HepG2 (cell line): Measurements from ENCODE around the gene TCFL5. TPM values are rescaled to one million over a fixed set of nuclear protein-coding genes. Genes with fewer than 3 reads are reported as not detected.

Experiments
- BRD4 ChIP-seq: sonication (generic); formaldehyde crosslinking; IDR thresholded peaks from 2 replicates; pipeline ENCODE4 v1.4.0; 2020; ENCODE audit warnings: missing genetic modification reagents
- GATAD1 ChIP-seq: IDR thresholded peaks from 2 replicates; pipeline ENCODE4 v1.6.1; 2016; ENCODE audit warnings: missing genetic modification reagents, missing compliant biosample characterization
- IKZF4 ChIP-seq: sonication (generic); formaldehyde crosslinking; IDR thresholded peaks from 2 replicates; pipeline ENCODE4 v1.5.1; 2020; ENCODE audit warnings: borderline replicate concordance, mild to moderate bottlenecking, low read depth, missing genetic modification reagents; ENCODE audit errors: not compliant biosample characterization
- KDM1A ChIP-seq: IDR thresholded peaks from 2 replicates; pipeline ENCODE4 v1.6.1; 2016; ENCODE audit warnings: missing compliant biosample characterization
- KDM5A ChIP-seq: fragments of 200-600 bp; sonication (generic); IDR thresholded peaks from 2 replicates; pipeline ENCODE4 v1.7.0; 2018; ENCODE audit warnings: antibody characterized with exemption, mild to moderate bottlenecking, low read length, borderline replicate concordance
- KLF11 ChIP-seq: IDR thresholded peaks from 2 replicates; pipeline ENCODE4 v1.6.1; 2016; ENCODE audit warnings: missing compliant biosample characterization
- NR1H2 ChIP-seq: sonication (generic); formaldehyde crosslinking; IDR thresholded peaks from 2 replicates; pipeline ENCODE4 v1.8.1; 2022; ENCODE audit warnings: low read depth, missing genetic modification reagents, borderline replicate concordance
- PAX8 ChIP-seq: sonication (generic); formaldehyde crosslinking; IDR thresholded peaks from 2 replicates; pipeline ENCODE4 v1.8.0; 2022; ENCODE audit warnings: mild to moderate bottlenecking, missing genetic modification reagents, borderline replicate concordance
- PHF8 ChIP-seq: sonication (generic); formaldehyde crosslinking; IDR thresholded peaks from 2 replicates; pipeline ENCODE4 v1.5.0; 2020; ENCODE audit warnings: missing genetic modification reagents
- SMYD3 ChIP-seq: sonication (generic); formaldehyde crosslinking; IDR thresholded peaks from 2 replicates; pipeline ENCODE4 v1.8.1; 2023; ENCODE audit warnings: mild to moderate bottlenecking, missing genetic modification reagents
- ZNF432 ChIP-seq: sonication (generic); formaldehyde crosslinking; IDR thresholded peaks from 2 replicates; pipeline ENCODE4 v1.5.0; 2020; ENCODE audit warnings: missing genetic modification reagents, mild to moderate bottlenecking, borderline replicate concordance
- ZNF619 ChIP-seq: sonication (generic); formaldehyde crosslinking; IDR thresholded peaks from 2 replicates; pipeline ENCODE4 v1.4.0; 2020; ENCODE audit warnings: mild to moderate bottlenecking, missing genetic modification reagents
- ZNF660 ChIP-seq: sonication (generic); formaldehyde crosslinking; IDR thresholded peaks from 2 replicates; pipeline ENCODE4 v1.5.1; 2020; ENCODE audit warnings: mild to moderate bottlenecking, low read depth, missing genetic modification reagents, borderline replicate concordance
- ZNF709 ChIP-seq: sonication (generic); formaldehyde crosslinking; IDR thresholded peaks from 2 replicates; pipeline ENCODE4 v1.5.0; 2020; ENCODE audit warnings: mild to moderate bottlenecking, missing genetic modification reagents
- polyA plus RNA-seq, 8 experiments: library from polyadenylated mRNA; depleted of rRNA in 3 of 8; stranded (reverse) in 7 of 8; unstranded in 1 of 8; fragments of >200 nt; fragmentation: Illumina TruSeq in 4 of 8; extraction: Trizol in 4 of 8; gene quantifications; 2 replicates each; pipeline versions ENCODE4 v1.2.1 to v1.2.3, GENCODE V29; 2011 to 2016; ENCODE audit warnings: low read depth in 4 of 8, missing spikeins in 1 of 8, mixed read lengths in 1 of 8; ENCODE audit not compliant: insufficient read depth in 1 of 8
- total RNA-seq, 5 experiments: library from RNA; depleted of rRNA; stranded (reverse); fragments of >200 nt; fragmentation: Illumina TruSeq; extraction: Trizol; gene quantifications; 2 replicates each; pipeline ENCODE4 v1.2.3, GENCODE V29; 2016; ENCODE audit warnings: low read depth in 1 of 5
- TF ChIP-seq, protein P1 (sequence below): sonication (generic); formaldehyde crosslinking; IDR thresholded peaks from 2 replicates; pipeline ENCODE4 v1.4.0; 2020; ENCODE audit warnings: missing genetic modification reagents
- TF ChIP-seq, protein P2 (sequence below): sonication (generic); formaldehyde crosslinking; IDR thresholded peaks from 2 replicates; pipeline ENCODE4 v1.4.0; 2020; ENCODE audit warnings: mild to moderate bottlenecking, low read depth, missing genetic modification reagents
- TF ChIP-seq, protein P3 (sequence below): sonication (generic); formaldehyde crosslinking; IDR thresholded peaks from 2 replicates; pipeline ENCODE4 v1.4.0; 2020; ENCODE audit warnings: missing genetic modification reagents
- TF ChIP-seq, protein P4 (sequence below): sonication (generic); formaldehyde crosslinking; IDR thresholded peaks from 2 replicates; pipeline ENCODE4 v1.5.0; 2020; ENCODE audit warnings: mild to moderate bottlenecking, low read depth, missing genetic modification reagents, borderline replicate concordance
- TF ChIP-seq, protein P5 (sequence below), 2 experiments: sonication (generic) in 1 of 2; formaldehyde crosslinking in 1 of 2; IDR thresholded peaks; 2 replicates each; pipeline versions ENCODE4 v1.4.0 to v1.6.1; 2018 to 2020; ENCODE audit warnings: missing genetic modification reagents in 2 of 2, borderline replicate concordance in 1 of 2, low read depth in 1 of 2, mild to moderate bottlenecking in 1 of 2, missing biosample characterization in 1 of 2
- TF ChIP-seq, protein P6 (sequence below): sonication (generic); formaldehyde crosslinking; IDR thresholded peaks from 2 replicates; pipeline ENCODE4 v1.4.0; 2020; ENCODE audit warnings: missing genetic modification reagents
- TF ChIP-seq, protein P7 (sequence below): sonication (generic); formaldehyde crosslinking; IDR thresholded peaks from 2 replicates; pipeline ENCODE4 v1.8.0; 2022; ENCODE audit warnings: mild to moderate bottlenecking, missing genetic modification reagents, moderate library complexity

TCFL5 gene
- total and polyA plus RNA-seq, 2 of the 13 experiments (the other 11 are each of a cell fraction or from before 2014, with no cell fraction given) = 14.8 to 20.0 TPM

DNA sequence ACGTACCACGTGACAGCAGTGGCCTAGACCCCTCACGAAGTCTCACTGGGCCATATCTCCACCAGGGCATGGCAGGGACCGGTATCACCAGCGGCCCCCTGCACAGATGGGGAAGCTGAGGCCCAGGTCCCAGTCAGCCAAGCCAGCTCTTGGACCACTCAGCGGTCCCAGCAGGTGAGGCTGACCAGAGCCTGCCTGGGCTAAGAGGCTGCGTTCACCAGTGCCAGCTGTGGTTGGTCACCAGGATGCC, 67.9 kb downstream of the TCFL5 start (continued):
- TF ChIP-seq ZNF660 (CRISPR knock-in tag) (no peak), BRD4 (CRISPR knock-in tag) (no peak), IKZF4 (CRISPR knock-in tag) (no peak), SMYD3 (CRISPR knock-in tag) (no peak), KDM1A (no peak), PHF8 (no peak), ZNF709 (CRISPR knock-in tag) (no peak), PAX8 (CRISPR knock-in tag) (no peak), KDM5A (no peak), GATAD1 (CRISPR knock-in tag) (no peak), ZNF432 (CRISPR knock-in tag) (no peak), NR1H2 (CRISPR knock-in tag) (no peak), KLF11 (CRISPR knock-in tag) (no peak), ZNF619 (CRISPR knock-in tag) (no peak)
- TF ChIP-seq, protein P1, sequence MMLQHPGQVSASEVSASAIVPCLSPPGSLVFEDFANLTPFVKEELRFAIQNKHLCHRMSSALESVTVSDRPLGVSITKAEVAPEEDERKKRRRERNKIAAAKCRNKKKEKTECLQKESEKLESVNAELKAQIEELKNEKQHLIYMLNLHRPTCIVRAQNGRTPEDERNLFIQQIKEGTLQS (CRISPR knock-in tag) = no peak
- TF ChIP-seq, protein P2, sequence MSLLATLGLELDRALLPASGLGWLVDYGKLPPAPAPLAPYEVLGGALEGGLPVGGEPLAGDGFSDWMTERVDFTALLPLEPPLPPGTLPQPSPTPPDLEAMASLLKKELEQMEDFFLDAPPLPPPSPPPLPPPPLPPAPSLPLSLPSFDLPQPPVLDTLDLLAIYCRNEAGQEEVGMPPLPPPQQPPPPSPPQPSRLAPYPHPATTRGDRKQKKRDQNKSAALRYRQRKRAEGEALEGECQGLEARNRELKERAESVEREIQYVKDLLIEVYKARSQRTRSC (CRISPR knock-in tag) = no peak
- TF ChIP-seq, protein P3, sequence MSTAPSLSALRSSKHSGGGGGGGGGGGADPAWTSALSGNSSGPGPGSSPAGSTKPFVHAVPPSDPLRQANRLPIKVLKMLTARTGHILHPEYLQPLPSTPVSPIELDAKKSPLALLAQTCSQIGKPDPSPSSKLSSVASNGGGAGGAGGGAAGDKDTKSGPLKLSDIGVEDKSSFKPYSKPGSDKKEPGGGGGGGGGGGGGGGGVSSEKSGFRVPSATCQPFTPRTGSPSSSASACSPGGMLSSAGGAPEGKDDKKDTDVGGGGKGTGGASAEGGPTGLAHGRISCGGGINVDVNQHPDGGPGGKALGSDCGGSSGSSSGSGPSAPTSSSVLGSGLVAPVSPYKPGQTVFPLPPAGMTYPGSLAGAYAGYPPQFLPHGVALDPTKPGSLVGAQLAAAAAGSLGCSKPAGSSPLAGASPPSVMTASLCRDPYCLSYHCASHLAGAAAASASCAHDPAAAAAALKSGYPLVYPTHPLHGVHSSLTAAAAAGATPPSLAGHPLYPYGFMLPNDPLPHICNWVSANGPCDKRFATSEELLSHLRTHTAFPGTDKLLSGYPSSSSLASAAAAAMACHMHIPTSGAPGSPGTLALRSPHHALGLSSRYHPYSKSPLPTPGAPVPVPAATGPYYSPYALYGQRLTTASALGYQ = no peak
- TF ChIP-seq, protein P4, sequence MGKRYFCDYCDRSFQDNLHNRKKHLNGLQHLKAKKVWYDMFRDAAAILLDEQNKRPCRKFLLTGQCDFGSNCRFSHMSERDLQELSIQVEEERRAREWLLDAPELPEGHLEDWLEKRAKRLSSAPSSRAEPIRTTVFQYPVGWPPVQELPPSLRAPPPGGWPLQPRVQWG (CRISPR knock-in tag) = no peak
- TF ChIP-seq, protein P5, sequence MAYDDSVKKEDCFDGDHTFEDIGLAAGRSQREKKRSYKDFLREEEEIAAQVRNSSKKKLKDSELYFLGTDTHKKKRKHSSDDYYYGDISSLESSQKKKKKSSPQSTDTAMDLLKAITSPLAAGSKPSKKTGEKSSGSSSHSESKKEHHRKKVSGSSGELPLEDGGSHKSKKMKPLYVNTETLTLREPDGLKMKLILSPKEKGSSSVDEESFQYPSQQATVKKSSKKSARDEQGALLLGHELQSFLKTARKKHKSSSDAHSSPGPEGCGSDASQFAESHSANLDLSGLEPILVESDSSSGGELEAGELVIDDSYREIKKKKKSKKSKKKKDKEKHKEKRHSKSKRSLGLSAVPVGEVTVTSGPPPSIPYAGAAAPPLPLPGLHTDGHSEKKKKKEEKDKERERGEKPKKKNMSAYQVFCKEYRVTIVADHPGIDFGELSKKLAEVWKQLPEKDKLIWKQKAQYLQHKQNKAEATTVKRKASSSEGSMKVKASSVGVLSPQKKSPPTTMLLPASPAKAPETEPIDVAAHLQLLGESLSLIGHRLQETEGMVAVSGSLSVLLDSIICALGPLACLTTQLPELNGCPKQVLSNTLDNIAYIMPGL (CRISPR knock-in tag; IDR thresholded peaks at IDR 0.05; ENCODE audit: borderline replicate concordance in 1 of 2, low read depth in 1 of 2) = 0 out of 4 replicates have a peak, but pooled peaks of 1 of the 2 experiments have one; percentile 27
- TF ChIP-seq, protein P6, sequence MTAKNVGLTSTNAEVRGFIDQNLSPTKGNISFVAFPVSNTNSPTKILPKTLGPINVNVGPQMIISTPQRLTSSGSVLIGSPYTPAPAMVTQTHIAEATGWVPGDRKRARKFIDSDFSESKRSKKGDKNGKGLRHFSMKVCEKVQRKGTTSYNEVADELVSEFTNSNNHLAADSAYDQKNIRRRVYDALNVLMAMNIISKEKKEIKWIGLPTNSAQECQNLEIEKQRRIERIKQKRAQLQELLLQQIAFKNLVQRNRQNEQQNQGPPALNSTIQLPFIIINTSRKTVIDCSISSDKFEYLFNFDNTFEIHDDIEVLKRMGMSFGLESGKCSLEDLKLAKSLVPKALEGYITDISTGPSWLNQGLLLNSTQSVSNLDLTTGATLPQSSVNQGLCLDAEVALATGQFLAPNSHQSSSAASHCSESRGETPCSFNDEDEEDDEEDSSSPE (CRISPR knock-in tag) = no peak
- TF ChIP-seq, protein P7, sequence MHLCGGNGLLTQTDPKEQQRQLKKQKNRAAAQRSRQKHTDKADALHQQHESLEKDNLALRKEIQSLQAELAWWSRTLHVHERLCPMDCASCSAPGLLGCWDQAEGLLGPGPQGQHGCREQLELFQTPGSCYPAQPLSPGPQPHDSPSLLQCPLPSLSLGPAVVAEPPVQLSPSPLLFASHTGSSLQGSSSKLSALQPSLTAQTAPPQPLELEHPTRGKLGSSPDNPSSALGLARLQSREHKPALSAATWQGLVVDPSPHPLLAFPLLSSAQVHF = no peak
